Activated CD4-positive, alpha-beta T cell treated with anti-CD3 and anti-CD28 coated beads, Interleukin-10, Interleukin-2, amounts not matched to agents 100 ng/mL and 50 ng/mL, durations not matched to agents 16 hours and 8 hours (primary cell): ENCODE results near the gene BZW2.

Source experiments
- DNase-seq: peaks from one replicate; pipeline ENCODE4 v3.0.0-alpha.2; 2020

The BZW2 gene

GRCh38 chr7:16645593-16646471 lies at the start of gene BZW2, which contains the start of gene ANKMY2:
TSS of gene BZW2 (plus strand) at chr7:16646181. CDS start at chr7:16665444, 19,263 bp downstream.
TSS of gene ANKMY2 (minus strand) at chr7:16645754. CDS start at chr7:16645573, 181 bp downstream.
- DNase-seq = peak; percentile 97

GRCh38 chr7:16598015-16598414 lies 48.0 kb upstream of the BZW2 start:
- no peak for DNase-seq

- no peak for DNase-seq
Measured at GRCh38 chr7:16599860-16600259, 46.1 kb upstream of the BZW2 start.

GRCh38 chr7:16603633-16604032 lies 42.3 kb upstream of the BZW2 start:
- DNase-seq = no peak

GRCh38 chr7:16604054-16604453 lies 41.9 kb upstream of the BZW2 start:
- DNase-seq = peak; percentile 11

GRCh38 chr7:16606704-16607103 lies 39.3 kb upstream of the BZW2 start:
- DNase-seq = no peak

- no peak for DNase-seq
Measured at GRCh38 chr7:16609842-16610450, 36.0 kb upstream of the BZW2 start.

- no peak for DNase-seq
Measured at GRCh38 chr7:16611711-16612110, 34.3 kb upstream of the BZW2 start.

GRCh38 chr7:16615228-16615627 lies 30.8 kb upstream of the BZW2 start:
- no peak for DNase-seq

GRCh38 chr7:16616122-16616521 lies 29.9 kb upstream of the BZW2 start:
- no peak for DNase-seq

- no peak for DNase-seq
Measured at GRCh38 chr7:16616542-16616941, 29.4 kb upstream of the BZW2 start.

GRCh38 chr7:16619979-16620408 lies 26.0 kb upstream of the BZW2 start:
- peak; percentile 73 for DNase-seq

- DNase-seq = no peak
Measured at GRCh38 chr7:16626388-16626787, 19.6 kb upstream of the BZW2 start.

- no peak for DNase-seq
Measured at GRCh38 chr7:16627236-16627635, 18.7 kb upstream of the BZW2 start.

- no peak for DNase-seq
Measured at GRCh38 chr7:16630654-16631053, 15.3 kb upstream of the BZW2 start.

GRCh38 chr7:16634271-16634738 lies 11.7 kb upstream of the BZW2 start:
- DNase-seq = no peak

- no peak for DNase-seq
Measured at GRCh38 chr7:16636555-16637101, 9.4 kb upstream of the BZW2 start.

- DNase-seq = no peak
Measured at GRCh38 chr7:16637379-16637778, 8.6 kb upstream of the BZW2 start.

- no peak for DNase-seq
Measured at GRCh38 chr7:16638282-16639280, 7.4 kb upstream of the BZW2 start.

- DNase-seq = no peak
Measured at GRCh38 chr7:16644157-16644556, 1.8 kb upstream of the BZW2 start.

- peak; percentile 59 for DNase-seq
Measured at GRCh38 chr7:16644636-16645592, 1.1 kb upstream of the BZW2 start.
